ENCODE measurements around the gene BSG. TPM values are rescaled to one million over a fixed set of nuclear protein-coding genes. Genes with fewer than 3 reads are reported as not detected.
A peak's percentile ranks its signal among the peaks of the same experiment; 100 is the strongest.
"Not testable (repeated sequence)": the region's sequence is repeated elsewhere in the genome, so short reads cannot be mapped to it uniquely, and the experiment has no call there.

Gene BSG
- total RNA-seq, 1 experiment from 2014 or later: 614 TPM

GRCh38 chr19:584240-585001 is 12.0 kb downstream of the BSG start:
- no peak for DNase-seq (ENCODE audit: extremely low read depth, low read depth)

- DNase-seq (ENCODE audit: extremely low read depth, low read depth): not testable (repeated sequence)
Measured at GRCh38 chr19:585146-585545, 12.8 kb downstream of the BSG start.

- DNase-seq (ENCODE audit: extremely low read depth, low read depth): no peak
Measured at GRCh38 chr19:585551-586110, 13.2 kb downstream of the BSG start.

GRCh38 chr19:588093-588740 is 15.8 kb downstream of the BSG start:
- DNase-seq (ENCODE audit: extremely low read depth, low read depth): peak; percentile 79

GRCh38 chr19:588741-589692 is 16.6 kb downstream of the BSG start:
- DNase-seq (ENCODE audit: extremely low read depth, low read depth): no peak

GRCh38 chr19:589693-590395 is 17.4 kb downstream of the BSG start, which contains the start of gene HCN2:
Gene HCN2 (plus strand): TSS chr19:589881. CDS start chr19:589946, 65 bp downstream.
- DNase-seq (ENCODE audit: extremely low read depth, low read depth): no peak

GRCh38 chr19:590396-590745 is 18.0 kb downstream of the BSG start:
- DNase-seq (ENCODE audit: extremely low read depth, low read depth): no peak

GRCh38 chr19:590750-591098 is 18.3 kb downstream of the BSG start:
- no peak for DNase-seq (ENCODE audit: extremely low read depth, low read depth)

- DNase-seq (ENCODE audit: extremely low read depth, low read depth): no peak
Measured at GRCh38 chr19:591099-591958, 18.9 kb downstream of the BSG start.

GRCh38 chr19:592101-592500 is 19.7 kb downstream of the BSG start:
- no peak for DNase-seq (ENCODE audit: extremely low read depth, low read depth)

- DNase-seq (ENCODE audit: extremely low read depth, low read depth): no peak
Measured at GRCh38 chr19:593055-593454, 20.7 kb downstream of the BSG start.

- no peak for DNase-seq (ENCODE audit: extremely low read depth, low read depth)
Measured at GRCh38 chr19:593505-593904, 21.1 kb downstream of the BSG start.

GRCh38 chr19:594265-594870 is 22.0 kb downstream of the BSG start:
- no peak for DNase-seq (ENCODE audit: extremely low read depth, low read depth)

GRCh38 chr19:595326-596262 is 23.2 kb downstream of the BSG start:
- DNase-seq (ENCODE audit: extremely low read depth, low read depth): no peak

GRCh38 chr19:596263-596655 is 23.9 kb downstream of the BSG start:
- DNase-seq (ENCODE audit: extremely low read depth, low read depth): no peak

GRCh38 chr19:597406-598315 is 25.3 kb downstream of the BSG start:
- DNase-seq (ENCODE audit: extremely low read depth, low read depth): no peak

GRCh38 chr19:601310-601709 is 28.9 kb downstream of the BSG start:
- no peak for DNase-seq (ENCODE audit: extremely low read depth, low read depth)
